T47D (cell line): ENCODE results near the gene THRAP3.

Experiments used
- DNase-seq, 2 experiments: peaks; one replicate each; pipeline versions ENCODE4 v3.0.0 to v3.0.0-alpha.2; 2011 to 2012; ENCODE audit warnings: low read depth in 1 of 2, low spot score in 1 of 2
- JUND ChIP-seq: IDR thresholded peaks from 2 replicates; pipeline ENCODE4 v1.6.1; 2012; ENCODE audit warnings: low read depth
- in situ Hi-C: cut with HindIII; loops from 2 replicates; pipeline ENCODE4 v1.10.0; 2016; ENCODE audit warnings: low sequenced_read_pairs, low pct_unique_long_range_greater_than_20kb

THRAP3 gene

GRCh38 chr1:36269408-36269838, 45.2 kb downstream of the THRAP3 start:
- no peak for TF ChIP-seq JUND
- peak in 1 of 2 experiments; percentile 90 for DNase-seq
- in situ Hi-C loops: no loop called here

DNA sequence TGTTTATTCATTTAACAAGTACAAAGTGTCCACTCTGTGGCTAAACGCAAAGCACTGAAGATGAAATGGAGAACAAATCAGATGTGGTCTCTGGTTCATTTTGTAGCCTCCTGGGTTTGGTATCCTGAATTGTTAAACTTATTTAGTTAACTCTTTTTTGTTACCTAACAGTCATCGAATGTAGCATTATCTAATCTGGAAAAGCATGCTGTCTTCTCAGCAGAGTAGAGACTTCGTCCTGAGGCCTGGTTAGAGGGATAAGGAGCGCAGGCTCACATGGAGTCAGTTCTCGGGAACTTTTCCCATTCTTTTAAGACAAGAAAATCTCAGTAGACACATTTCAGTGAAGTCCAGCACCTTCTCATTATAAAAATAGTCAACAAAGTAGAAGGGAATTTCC, 48.8 kb downstream of the THRAP3 start:
- no peak for TF ChIP-seq JUND
- in situ Hi-C loops: no loop called here
- DNase-seq: no peak

GRCh38 chr1:36274201-36274600, 50.0 kb downstream of the THRAP3 start:
- no peak for TF ChIP-seq JUND
- DNase-seq: no peak
- in situ Hi-C loops: no loop called here

DNA sequence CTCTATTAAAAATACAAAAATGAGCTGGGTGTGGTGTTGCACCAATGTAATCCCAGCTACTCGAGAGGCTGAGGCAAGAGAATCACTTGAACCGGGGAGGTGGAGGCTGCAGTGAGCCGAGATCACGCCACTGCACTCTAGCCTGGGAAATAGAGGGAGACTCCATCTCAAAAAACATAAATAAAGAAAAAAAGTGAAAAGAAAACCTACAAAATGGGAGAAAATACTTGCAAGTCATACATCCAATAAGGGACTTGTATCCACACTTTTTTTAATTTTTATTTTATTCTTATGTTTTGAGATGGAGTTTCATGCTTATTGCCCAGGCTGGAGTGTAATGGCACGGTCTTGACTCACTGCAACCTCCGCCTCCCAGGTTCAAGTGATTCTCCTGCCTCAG, 52.4 kb downstream of the THRAP3 start:
- TF ChIP-seq JUND: no peak
- in situ Hi-C loops: no loop called here
- no peak for DNase-seq

- no peak for TF ChIP-seq JUND
- in situ Hi-C loops: no loop called here
Observed at GRCh38 chr1:36279110-36279788, 55.0 kb downstream of the THRAP3 start.

GRCh38 chr1:36279789-36280296, 55.6 kb downstream of the THRAP3 start:
- no peak for DNase-seq
- TF ChIP-seq JUND: no peak
- in situ Hi-C loops: no loop called here

More at GRCh38 chr1:36279110-36279788, 55.0 kb downstream of the THRAP3 start:
- no peak for DNase-seq

GRCh38 chr1:36284061-36284460, 59.8 kb downstream of the THRAP3 start:
- no peak for DNase-seq
- in situ Hi-C loops: no loop called here
- TF ChIP-seq JUND: no peak

GRCh38 chr1:36284517-36284916, 60.3 kb downstream of the THRAP3 start:
- in situ Hi-C loops: no loop called here
- no peak for DNase-seq
- no peak for TF ChIP-seq JUND

DNA sequence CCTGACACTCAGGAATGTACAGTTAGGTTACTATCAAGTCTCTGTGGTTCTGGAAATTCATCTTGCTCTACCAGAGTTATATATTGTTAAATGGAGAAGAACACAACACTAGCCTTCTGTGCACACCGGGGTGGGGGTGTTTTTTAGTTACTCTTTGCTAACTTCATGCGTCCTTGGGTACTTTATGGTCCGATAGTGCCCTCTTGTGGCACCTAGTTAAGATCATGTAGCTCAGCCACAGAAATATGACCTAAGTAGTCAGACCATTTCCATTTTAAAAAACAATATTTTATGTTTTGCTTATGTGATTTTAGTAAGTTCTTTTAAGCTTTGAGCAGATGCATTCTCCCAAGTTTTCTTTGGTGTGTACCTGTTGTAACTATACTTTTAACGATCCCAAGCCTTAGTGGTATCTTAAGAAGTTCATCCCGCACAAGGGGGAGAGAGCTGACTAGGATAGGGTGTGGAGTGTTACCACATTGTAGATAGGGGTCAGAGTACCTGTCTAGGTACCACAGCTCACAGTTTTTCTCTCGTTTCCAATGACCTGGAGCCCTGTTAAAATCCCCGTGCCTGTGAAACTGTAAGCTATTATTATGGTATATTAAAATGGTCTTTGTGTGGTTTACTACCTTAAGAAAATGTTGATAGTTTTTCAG, 61.3 kb downstream of the THRAP3 start:
- no peak for TF ChIP-seq JUND
- DNase-seq: peak; percentile 51 to 88
- in situ Hi-C loops: no loop called here

DNA sequence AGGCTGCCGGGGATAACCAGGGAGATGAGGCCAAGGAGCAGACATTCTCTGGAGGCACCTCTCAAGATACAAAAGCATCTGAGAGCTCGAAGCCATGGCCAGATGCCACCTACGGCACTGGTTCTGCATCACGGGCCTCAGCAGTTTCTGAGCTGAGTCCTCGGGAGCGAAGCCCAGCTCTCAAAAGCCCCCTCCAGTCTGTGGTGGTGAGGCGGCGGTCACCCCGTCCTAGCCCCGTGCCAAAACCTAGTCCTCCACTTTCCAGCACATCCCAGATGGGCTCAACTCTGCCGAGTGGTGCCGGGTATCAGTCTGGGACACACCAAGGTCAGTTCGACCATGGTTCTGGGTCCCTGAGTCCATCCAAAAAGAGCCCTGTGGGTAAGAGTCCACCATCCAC, 62.6 kb downstream of the THRAP3 start:
- DNase-seq: no peak
- in situ Hi-C loops: no loop called here
- no peak for TF ChIP-seq JUND

- in situ Hi-C loops: no loop called here
Observed at GRCh38 chr1:36287595-36287994, 63.4 kb downstream of the THRAP3 start.

DNA sequence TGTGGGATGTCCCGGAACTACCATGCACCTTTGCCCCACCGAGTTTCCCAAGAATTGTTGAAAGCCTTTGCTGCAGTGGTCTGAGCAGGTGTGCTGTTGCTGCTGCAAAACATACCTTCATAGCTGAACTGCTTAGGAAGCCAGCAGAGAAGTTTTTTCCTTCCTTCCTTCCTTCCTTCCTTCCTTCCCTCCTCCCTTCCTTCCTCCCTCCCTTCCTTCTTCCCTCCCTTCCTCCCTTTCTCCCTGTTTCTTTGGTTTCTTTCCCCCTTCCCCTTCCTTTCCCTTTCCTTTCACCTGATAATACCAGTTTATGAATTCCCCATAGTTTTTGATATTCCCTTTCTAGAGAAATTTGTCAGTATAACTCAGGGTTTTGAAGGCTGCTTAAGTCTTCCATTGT, 71.1 kb downstream of the THRAP3 start:
- TF ChIP-seq JUND: no peak
- DNase-seq: no peak
- in situ Hi-C loops: no loop called here

More at GRCh38 chr1:36287595-36287994, 63.4 kb downstream of the THRAP3 start:
- no peak for DNase-seq
- no peak for TF ChIP-seq JUND

GRCh38 chr1:36297062-36297461, 72.8 kb downstream of the THRAP3 start:
- in situ Hi-C loops: no loop called here
- DNase-seq: no peak
- TF ChIP-seq JUND: no peak
